Inferior parietal cortex (tissue), 1 donor: Measurements from ENCODE around the gene CADM2.
A peak's percentile ranks its signal among the peaks of the same experiment; 100 is the strongest.

Source experiments
- DNase-seq: peaks from one replicate; pipeline ENCODE4 v3.0.0-alpha.2; 2016; ENCODE audit errors: extremely low spot score

Gene CADM2

GRCh38 chr3:85571835-85572234 is 613.0 kb downstream of the CADM2 start:
- no peak for DNase-seq

- DNase-seq, result no peak
Observed at GRCh38 chr3:85572426-85572825, 613.6 kb downstream of the CADM2 start.

GRCh38 chr3:85572978-85573377 is 614.2 kb downstream of the CADM2 start:
- DNase-seq, result no peak

- no peak for DNase-seq
Observed at GRCh38 chr3:85574006-85574705, 615.4 kb downstream of the CADM2 start.

GRCh38 chr3:85576091-85576690 is 617.4 kb downstream of the CADM2 start:
- peak; percentile 96 for DNase-seq

GRCh38 chr3:85576697-85577200 is 618.0 kb downstream of the CADM2 start:
- DNase-seq, result peak; percentile 81

GRCh38 chr3:85584779-85585356 is 626.1 kb downstream of the CADM2 start:
- DNase-seq, result no peak

GRCh38 chr3:85586018-85586417 is 627.2 kb downstream of the CADM2 start:
- no peak for DNase-seq

GRCh38 chr3:85589145-85589544 is 630.4 kb downstream of the CADM2 start:
- no peak for DNase-seq

- DNase-seq, result peak; percentile 43
Observed at GRCh38 chr3:85591451-85591850, 632.7 kb downstream of the CADM2 start.

- no peak for DNase-seq
Observed at GRCh38 chr3:85592256-85592655, 633.5 kb downstream of the CADM2 start.

GRCh38 chr3:85594676-85595075 is 635.9 kb downstream of the CADM2 start:
- DNase-seq, result no peak

- no peak for DNase-seq
Observed at GRCh38 chr3:85603378-85603777, 644.6 kb downstream of the CADM2 start.

- no peak for DNase-seq
Observed at GRCh38 chr3:85604641-85605040, 645.9 kb downstream of the CADM2 start.

GRCh38 chr3:85605066-85605465 is 646.3 kb downstream of the CADM2 start:
- no peak for DNase-seq

- no peak for DNase-seq
Observed at GRCh38 chr3:85626662-85627061, 667.9 kb downstream of the CADM2 start.

- DNase-seq, result no peak
Observed at GRCh38 chr3:85627932-85628331, 669.1 kb downstream of the CADM2 start.

- no peak for DNase-seq
Observed at GRCh38 chr3:85631070-85631469, 672.3 kb downstream of the CADM2 start.

- no peak for DNase-seq
Observed at GRCh38 chr3:85632921-85633320, 674.1 kb downstream of the CADM2 start.

GRCh38 chr3:85652360-85652759 is 693.6 kb downstream of the CADM2 start:
- no peak for DNase-seq

GRCh38 chr3:85660451-85660850 is 701.7 kb downstream of the CADM2 start:
- no peak for DNase-seq

GRCh38 chr3:85662462-85662861 is 703.7 kb downstream of the CADM2 start:
- DNase-seq, result peak; percentile 74

GRCh38 chr3:85667744-85668143 is 709.0 kb downstream of the CADM2 start:
- DNase-seq, result no peak
